ENCODE results near the gene HMCN1.

DNA sequence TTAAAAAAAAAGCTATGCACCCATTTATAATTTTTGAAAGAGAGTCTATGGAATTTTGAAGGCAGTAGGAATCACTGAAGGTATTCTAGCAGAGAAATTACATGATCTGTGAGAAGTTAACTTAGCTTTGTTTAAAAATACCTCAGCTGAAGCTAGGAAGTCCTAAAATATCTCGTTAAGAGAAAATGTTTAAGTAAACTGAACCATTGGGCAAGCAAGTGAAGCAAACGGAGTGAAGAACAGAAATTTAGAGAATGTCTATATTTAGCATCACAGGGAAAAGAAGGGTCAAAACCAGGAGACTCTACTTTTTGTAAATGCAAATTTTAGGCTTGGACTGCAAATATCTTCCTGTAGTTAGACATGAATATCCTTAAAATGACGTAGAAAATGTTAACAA lies 230.8 kb downstream of the HMCN1 start:
- TF ChIP-seq CTCF (IDR thresholded peaks at IDR 0.05) (no peak), POLR2A (IDR thresholded peaks at IDR 0.05) (no peak)

Data from upper lobe of left lung (tissue), 4 donors.